ENCODE measurements around the gene DPYSL5.

- TF ChIP-seq POLR2A (IDR thresholded peaks at IDR 0.05): no peak
- no peak for TF ChIP-seq CTCF (IDR thresholded peaks at IDR 0.05)
Measured at GRCh38 chr2:26998323-26998722, 150.4 kb downstream of the DPYSL5 start.

Measured in adrenal gland (tissue), 5 donors.